HG03575 (cell line): ENCODE data around the gene NAP1L4.

Experiments used
- ATAC-seq: cut with Tn5 transposase; IDR thresholded peaks from one replicate; pipeline ENCODE4 v1.9.1; 2021; ENCODE audit not compliant: unreplicated experiment, insufficient number of reproducible peaks, low FRiP score; ENCODE audit errors: extremely low read depth

Gene NAP1L4

DNA sequence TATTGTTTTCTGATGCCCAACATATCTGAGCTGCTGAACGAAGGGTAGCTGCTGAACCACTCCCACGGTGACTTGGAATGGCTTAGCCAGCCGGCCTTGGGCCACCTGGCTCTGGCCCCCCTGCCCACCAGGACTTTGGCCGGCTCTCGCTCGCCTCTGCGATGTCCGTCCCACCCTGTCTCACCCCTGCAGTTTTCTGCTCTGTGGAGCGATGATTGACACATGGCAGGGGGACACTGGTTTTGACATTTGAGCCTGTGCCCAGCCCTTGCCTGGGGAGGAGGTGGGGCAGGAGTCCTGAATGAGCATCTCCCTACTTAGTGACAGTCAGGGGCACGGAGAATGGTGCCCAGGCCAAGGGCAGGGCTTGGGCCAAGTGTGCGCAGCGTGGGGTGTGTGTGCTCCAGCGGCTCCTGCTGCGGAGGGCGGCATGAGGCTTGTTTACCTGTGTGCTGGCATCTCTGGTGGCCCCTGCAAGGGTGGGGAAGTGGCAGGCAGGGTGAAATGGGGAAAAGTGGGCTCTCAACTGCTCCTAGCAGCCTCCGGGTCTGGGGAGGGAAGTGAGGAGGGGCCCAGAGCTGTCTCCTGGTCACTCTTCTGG, 90.8 kb downstream of the NAP1L4 start:
- no peak for ATAC-seq

- ATAC-seq = no peak
Observed at GRCh38 chr11:2899080-2899783, 92.9 kb downstream of the NAP1L4 start.

DNA sequence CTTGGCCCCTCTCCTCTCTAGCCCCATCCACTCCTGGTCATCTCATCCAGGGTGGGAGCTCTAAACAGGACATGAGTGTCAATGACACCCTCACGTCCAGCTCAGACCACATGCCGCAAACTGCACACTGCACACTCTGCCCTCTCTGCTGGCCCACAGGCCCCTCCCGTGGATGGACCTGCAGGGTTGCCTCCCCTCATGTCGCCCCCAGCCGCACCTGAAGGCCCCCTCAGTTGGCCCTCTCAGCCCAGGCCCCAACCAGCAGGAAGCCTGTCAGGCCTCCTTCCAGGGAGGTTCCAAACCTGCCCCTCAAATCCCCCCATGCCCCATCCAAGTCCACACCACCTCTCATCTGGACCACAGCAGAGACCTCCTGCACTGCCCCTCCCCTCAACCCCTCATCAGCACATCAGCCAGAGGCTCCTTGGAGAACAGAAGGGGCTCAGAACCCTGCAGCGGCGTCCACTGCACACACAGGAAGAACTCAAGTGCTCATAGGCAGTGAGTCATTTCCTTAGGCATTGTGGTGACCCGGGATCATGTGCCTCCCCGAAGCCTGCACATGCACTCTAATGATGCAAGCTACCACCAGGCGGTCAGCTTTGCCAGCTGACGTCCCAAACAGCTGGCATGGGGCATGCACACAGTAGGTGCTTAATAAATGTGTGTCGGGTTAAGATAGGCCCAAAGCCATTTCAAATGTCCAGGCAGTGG, 93.6 kb downstream of the NAP1L4 start:
- ATAC-seq = no peak

DNA sequence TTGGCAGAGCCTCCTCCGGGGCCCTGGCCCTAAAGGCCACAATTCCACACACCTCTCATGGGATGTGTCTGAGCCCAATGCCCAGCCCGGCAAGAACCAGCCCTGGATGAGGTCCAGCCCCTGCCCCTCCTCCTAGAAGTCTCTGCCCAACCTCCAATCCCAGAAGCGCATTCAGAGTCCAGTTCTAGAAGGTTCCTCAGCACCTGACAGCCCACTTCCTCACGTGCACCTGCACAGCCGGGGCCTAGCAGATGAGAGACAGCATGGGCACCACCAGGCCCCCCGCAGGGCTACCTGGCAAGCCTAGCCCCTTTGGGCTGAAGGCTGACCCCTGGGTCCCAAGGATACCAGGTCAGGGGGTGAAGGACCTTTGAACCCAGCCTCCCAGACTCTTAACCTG, 95.1 kb downstream of the NAP1L4 start:
- ATAC-seq = no peak

GRCh38 chr11:2896047-2896446, 96.1 kb downstream of the NAP1L4 start:
- ATAC-seq = no peak
